Large intestine (tissue), 3 donors: Measurements from ENCODE around the gene ARHGAP45. TPM values are rescaled to one million over a fixed set of nuclear protein-coding genes. Genes with fewer than 3 reads are reported as not detected.

ENCODE experiments used
- DNase-seq, 2 donors: peaks; one replicate each; pipeline versions ENCODE4 v3.0.0 to v3.0.0-alpha.2; 2013
- H3K27ac ChIP-seq: one replicate; pipeline ENCODE4 v1.5.1; 2013; ENCODE audit warnings: low read length
- H3K27me3 ChIP-seq: 2 replicates; pipeline ENCODE4 v1.6.1; 2013; ENCODE audit warnings: low read length; ENCODE audit not compliant: control insufficient read depth, insufficient read depth
- H3K36me3 ChIP-seq: 2 replicates; pipeline ENCODE4 v1.6.1; 2013; ENCODE audit warnings: low read length; ENCODE audit not compliant: control insufficient read depth, insufficient read depth
- H3K4me1 ChIP-seq: one replicate; pipeline ENCODE4 v1.6.1; 2013; ENCODE audit warnings: low read length; ENCODE audit not compliant: control insufficient read depth, insufficient read depth
- H3K4me3 ChIP-seq: one replicate; pipeline ENCODE4 v1.5.1; 2013; ENCODE audit warnings: low read length
- H3K9me3 ChIP-seq: one replicate; pipeline ENCODE4 v1.6.1; 2013; ENCODE audit warnings: mild to moderate bottlenecking, low read depth, low read length, moderate library complexity; ENCODE audit not compliant: control insufficient read depth
- WGBS: methylation state at CpG from one replicate; pipeline ENCODE4 v1.1.5; 2013; ENCODE audit warnings: low lambda C conversion rate; ENCODE audit not compliant: insufficient coverage; 5-methylcytosine and 5-hydroxymethylcytosine counted together
- polyA plus RNA-seq: library from polyadenylated mRNA; unstranded; fragments of 120-200 nt; gene quantifications from one replicate; pipeline ENCODE4 v1.2.1, GENCODE V29; 2013

ARHGAP45 gene
- polyA plus RNA-seq, 1 donor = 14.0 TPM

DNA sequence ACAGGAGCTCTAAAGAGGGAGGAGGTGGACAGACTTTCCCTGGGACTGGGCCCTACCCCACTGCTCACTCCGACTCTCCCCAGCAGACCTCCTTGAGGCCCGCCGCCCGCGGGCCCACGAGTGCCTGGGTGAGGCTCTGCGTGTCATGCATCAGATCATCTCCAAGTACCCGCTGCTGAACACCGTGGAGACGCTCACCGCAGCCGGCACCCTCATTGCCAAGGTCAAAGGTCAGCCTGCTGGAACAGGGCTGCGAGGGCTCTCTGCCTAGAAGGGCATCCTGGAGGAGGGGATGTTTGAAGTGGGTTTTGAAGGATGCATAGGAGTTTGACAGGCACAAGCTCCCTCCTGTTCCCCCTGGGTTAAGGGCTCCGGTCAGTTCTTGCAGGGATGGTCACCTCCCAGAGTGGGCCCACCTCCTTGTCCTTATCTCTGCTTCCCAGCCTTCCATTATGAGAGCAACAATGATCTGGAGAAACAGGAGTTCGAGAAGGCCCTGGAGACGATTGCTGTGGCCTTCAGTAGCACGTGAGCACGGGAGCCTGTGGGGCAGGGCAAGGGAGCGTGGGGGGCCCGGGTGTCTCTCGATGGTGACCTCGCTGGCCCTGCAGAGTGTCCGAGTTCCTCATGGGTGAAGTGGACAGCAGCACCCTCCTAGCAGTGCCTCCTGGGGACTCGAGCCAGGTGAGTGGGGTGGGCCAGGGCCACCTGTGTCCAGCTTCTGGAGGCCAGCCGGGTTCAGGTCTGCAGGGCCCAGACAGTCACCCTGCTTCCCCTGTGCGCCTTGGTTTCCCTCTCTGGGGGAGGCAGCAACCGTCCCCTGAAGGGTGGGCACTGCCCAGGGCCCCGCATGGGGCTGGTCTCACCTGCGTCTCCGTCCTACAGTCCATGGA, 6.3 kb downstream of the ARHGAP45 start:
- WGBS = no CpG with 5 or more reads among the region's 30 CpGs
- H3K36me3 ChIP-seq = no peaks in the 10 kb centered on the region
- peaks cover 51% of the 10 kb centered on the region for H3K27me3 ChIP-seq
- DNase-seq = no peak
- H3K4me1 ChIP-seq = no peaks in the 10 kb centered on the region
- H3K27ac ChIP-seq = no peak overlapping the region
- peaks cover 7% of the 10 kb centered on the region for H3K9me3 ChIP-seq
- H3K4me3 ChIP-seq = no peak overlapping the region

DNA sequence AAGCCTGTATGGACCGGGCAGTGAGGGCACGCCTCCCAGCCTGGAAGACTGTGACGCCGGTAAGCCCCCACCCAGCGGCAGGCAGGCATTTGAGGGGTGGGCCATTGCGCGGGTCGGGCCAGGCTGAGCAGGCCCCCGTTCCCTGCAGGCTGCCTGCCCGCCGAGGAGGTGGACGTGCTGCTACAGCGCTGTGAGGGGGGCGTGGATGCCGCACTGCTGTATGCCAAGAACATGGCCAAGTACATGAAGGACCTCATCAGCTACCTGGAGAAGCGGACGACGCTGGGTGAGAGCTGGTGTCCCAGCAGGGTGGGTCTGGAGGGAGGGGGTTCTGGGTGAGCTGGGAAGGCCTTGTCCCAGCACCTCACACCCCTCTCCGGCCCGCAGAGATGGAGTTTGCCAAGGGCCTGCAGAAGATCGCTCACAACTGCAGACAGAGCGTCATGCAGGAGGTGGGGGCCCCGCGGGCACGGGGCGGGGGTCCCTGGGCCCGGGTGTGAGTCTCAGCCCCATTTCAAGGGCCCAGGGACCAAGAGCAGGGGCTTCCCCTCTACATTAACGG, 7.1 kb downstream of the ARHGAP45 start:
- no peak overlapping the region for H3K4me3 ChIP-seq
- H3K27ac ChIP-seq = no peak overlapping the region
- no CpG with 5 or more reads among the region's 28 CpGs for WGBS
- peaks cover 2% of the 10 kb centered on the region for H3K9me3 ChIP-seq
- no peaks in the 10 kb centered on the region for H3K36me3 ChIP-seq
- H3K27me3 ChIP-seq = peaks cover 44% of the 10 kb centered on the region
- H3K4me1 ChIP-seq = no peaks in the 10 kb centered on the region
- DNase-seq = no peak

DNA sequence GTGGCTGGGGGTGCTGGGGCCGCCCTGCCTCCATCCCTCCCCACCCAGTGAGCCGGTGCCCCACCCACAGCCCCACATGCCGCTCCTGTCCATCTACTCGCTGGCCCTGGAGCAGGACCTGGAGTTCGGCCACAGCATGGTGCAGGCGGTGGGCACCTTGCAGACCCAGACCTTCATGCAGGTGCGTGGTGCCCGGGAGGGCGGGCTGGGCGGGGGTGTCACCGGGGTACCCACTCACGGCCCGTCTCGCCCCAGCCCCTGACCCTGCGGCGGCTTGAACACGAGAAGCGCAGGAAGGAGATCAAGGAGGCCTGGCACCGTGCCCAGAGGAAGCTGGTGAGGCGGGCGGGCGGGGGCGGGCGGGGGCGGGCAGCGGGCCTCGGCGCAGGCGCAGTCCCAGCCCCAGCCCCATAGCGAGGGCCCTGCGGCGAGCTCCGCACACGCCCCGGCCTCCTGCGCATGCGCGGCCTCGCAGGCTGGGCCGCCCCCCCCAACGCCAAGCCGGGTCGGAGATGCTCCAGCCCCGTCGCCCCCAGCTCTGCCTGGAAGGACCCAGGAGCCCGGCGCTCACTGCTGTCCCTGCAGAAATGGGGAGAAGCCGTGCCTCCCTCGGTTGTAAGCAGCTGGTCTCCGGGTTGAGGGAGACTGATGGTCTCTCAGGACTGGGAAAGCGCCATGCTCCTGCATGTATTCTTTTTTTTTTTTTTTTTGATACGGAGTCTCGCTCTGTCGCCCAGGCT, 7.7 kb downstream of the ARHGAP45 start:
- Histone ChIP-seq H3K4me3 (no peak overlapping the region), H3K36me3 (no peaks in the 10 kb centered on the region), H3K27me3 (peaks cover 37% of the 10 kb centered on the region), H3K9me3 (peaks cover 4% of the 10 kb centered on the region), H3K27ac (no peak overlapping the region), H3K4me1 (no peaks in the 10 kb centered on the region)
- WGBS = no CpG with 5 or more reads among the region's 54 CpGs
- no peak for DNase-seq

DNA sequence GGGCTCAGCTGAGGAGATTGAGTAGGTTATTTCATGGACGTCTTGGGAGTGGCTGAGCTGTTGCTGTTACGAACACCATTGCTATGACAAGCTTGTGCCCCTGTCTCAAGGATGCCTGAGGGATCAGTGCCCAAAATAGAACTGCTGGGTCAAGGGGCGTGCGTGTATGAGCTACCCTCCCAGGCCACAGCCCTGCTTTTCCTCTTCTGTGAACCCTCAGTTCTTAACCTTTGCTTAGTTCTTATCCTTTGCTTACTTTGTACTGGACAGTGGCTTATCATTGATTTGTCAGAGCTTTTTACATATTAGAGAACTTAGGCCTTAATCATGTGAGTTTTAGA, 9.0 kb downstream of the ARHGAP45 start:
- H3K4me3 ChIP-seq = no peak overlapping the region
- H3K4me1 ChIP-seq = no peaks in the 10 kb centered on the region
- DNase-seq = no peak
- no CpG with 5 or more reads among the region's 4 CpGs for WGBS
- H3K27ac ChIP-seq = no peak overlapping the region
- no peaks in the 10 kb centered on the region for H3K36me3 ChIP-seq
- H3K27me3 ChIP-seq = peaks cover 25% of the 10 kb centered on the region
- peaks cover 17% of the 10 kb centered on the region for H3K9me3 ChIP-seq

DNA sequence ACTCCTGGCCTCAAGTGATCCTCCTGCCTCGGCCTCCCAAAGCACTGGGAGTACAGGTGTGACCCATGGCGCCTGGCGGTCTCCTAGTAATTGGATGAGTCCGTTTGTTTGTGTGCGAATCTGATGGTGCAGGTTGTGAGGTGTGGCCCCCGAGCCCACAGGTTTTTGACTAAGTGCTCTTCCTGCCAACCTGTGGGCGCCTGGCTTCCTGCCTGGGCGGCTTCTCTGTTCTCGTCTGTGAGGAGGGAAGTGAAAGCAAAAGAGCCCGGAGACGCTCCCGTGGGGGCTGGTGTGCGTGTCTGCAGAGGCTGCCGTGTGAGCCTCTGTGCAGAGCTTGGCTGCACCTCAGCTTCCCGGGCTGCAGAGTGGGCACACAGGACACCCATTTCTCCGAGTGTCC, 10.0 kb downstream of the ARHGAP45 start:
- Histone ChIP-seq H3K36me3 (no peaks in the 10 kb centered on the region), H3K4me1 (peaks cover 5% of the 10 kb centered on the region), H3K27ac (no peak overlapping the region), H3K9me3 (peaks cover 24% of the 10 kb centered on the region), H3K27me3 (peaks cover 22% of the 10 kb centered on the region), H3K4me3 (no peak overlapping the region)
- no peak for DNase-seq
- WGBS = no CpG with 5 or more reads among the region's 16 CpGs

DNA sequence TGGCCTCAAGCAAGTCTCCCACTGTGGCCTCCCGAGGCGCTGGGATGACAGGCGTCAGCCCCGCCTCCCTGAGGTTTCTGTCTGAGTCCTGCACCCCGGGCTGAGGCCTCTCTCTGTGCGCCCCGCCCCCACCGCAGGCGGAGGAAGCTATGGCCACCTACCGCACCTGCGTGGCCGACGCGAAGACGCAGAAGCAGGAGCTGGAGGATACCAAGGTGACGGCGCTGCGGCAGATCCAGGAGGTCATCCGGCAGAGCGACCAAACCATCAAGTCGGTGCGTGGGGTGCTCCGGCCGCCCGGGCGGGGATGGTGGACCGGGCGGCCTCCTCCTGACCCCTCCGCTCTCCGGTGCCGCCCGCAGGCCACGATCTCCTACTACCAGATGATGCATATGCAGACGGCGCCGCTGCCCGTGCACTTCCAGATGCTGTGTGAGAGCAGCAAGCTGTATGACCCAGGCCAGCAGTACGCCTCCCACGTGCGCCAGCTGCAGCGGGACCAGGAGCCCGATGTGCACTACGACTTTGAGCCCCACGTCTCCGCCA, 12.7 kb downstream of the ARHGAP45 start:
- no peaks in the 10 kb centered on the region for H3K36me3 ChIP-seq
- H3K9me3 ChIP-seq = peaks cover 24% of the 10 kb centered on the region
- H3K4me3 ChIP-seq = no peak overlapping the region
- H3K27ac ChIP-seq = no peak overlapping the region
- peaks cover 5% of the 10 kb centered on the region for H3K27me3 ChIP-seq
- DNase-seq = no peak
- WGBS = no CpG with 5 or more reads among the region's 45 CpGs
- H3K4me1 ChIP-seq = peaks cover 21% of the 10 kb centered on the region

DNA sequence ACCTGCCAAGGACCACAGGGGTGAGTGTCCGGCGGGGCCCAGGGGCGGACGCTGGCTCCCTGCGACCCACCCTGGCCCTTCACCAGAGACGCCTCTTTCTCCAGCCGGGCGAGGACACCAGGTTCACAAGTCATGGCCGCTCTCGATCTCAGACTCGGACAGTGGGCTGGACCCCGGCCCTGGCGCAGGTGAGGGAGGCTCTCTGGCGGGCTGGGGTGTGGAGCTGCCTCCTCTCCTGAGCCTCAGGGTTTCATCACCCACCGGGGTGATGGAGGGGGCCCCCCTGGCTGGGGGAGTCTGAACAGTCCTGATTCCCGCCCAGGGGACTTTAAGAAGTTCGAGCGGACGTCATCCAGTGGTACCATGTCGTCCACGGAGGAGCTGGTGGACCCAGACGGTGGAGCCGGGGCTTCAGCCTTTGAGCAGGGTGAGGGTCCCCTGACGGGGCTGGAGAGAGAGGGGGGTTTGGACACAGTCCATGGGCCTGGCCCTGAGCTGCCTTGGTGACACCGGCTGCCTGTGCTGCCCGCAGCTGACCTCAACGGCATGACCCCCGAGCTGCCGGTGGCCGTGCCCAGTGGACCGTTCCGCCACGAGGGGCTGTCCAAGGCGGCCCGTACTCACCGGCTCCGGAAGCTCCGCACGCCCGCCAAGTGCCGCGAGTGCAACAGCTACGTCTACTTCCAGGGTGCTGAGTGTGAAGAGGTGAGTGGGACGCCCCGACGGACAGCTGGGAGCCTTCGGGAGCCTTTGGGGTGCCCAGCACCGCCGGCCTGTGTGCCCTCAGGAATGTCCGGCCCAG, 13.6 kb downstream of the ARHGAP45 start:
- H3K4me3 ChIP-seq = no peak overlapping the region
- no peak for DNase-seq
- peaks cover 2% of the 10 kb centered on the region for H3K36me3 ChIP-seq
- no peak overlapping the region for H3K27ac ChIP-seq
- H3K27me3 ChIP-seq = peaks cover 5% of the 10 kb centered on the region
- peaks cover 25% of the 10 kb centered on the region for H3K9me3 ChIP-seq
- no CpG with 5 or more reads among the region's 50 CpGs for WGBS
- peaks cover 21% of the 10 kb centered on the region for H3K4me1 ChIP-seq

DNA sequence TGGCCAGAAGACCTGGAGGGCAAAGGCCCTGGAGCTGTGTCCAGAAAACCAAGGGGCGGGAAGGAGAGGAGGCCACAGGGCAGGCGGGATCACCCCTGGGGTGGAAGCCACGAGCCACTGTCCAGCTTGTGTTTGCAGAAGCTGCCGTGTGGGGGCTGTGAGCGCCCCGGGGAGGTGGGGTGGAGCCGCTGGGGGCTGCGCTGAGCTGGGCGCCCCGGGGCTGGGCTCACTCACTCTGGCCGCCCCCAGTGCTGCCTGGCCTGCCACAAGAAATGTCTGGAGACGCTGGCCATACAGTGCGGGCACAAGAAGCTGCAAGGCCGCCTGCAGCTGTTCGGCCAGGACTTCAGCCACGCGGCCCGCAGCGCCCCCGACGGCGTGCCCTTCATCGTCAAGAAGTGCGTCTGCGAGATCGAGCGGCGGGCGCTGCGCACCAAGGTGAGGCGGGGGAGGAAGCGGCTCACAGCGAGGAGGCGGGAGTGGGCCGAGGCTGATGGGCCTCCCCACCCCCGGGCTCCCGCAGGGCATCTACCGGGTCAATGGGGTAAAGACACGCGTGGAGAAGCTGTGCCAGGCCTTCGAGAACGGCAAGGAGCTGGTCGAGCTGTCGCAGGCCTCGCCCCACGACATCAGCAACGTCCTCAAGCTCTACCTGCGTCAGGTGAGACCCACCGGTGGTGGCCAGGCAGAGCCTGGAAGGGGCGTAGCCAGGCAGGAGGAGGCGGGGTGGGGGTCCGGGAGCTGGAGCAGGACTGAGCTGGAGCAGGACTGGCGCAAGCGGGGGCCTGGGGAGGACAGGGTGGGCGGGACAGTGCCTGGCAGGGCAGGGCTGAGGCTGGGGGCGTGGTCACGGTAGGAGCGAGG, 14.6 kb downstream of the ARHGAP45 start:
- Histone ChIP-seq H3K27ac (no peak overlapping the region), H3K4me1 (peaks cover 21% of the 10 kb centered on the region), H3K27me3 (peaks cover 5% of the 10 kb centered on the region), H3K9me3 (peaks cover 30% of the 10 kb centered on the region), H3K36me3 (peaks cover 10% of the 10 kb centered on the region), H3K4me3 (peak overlapping the region; percentile 32)
- WGBS = no CpG with 5 or more reads among the region's 58 CpGs
- DNase-seq = no peak

DNA sequence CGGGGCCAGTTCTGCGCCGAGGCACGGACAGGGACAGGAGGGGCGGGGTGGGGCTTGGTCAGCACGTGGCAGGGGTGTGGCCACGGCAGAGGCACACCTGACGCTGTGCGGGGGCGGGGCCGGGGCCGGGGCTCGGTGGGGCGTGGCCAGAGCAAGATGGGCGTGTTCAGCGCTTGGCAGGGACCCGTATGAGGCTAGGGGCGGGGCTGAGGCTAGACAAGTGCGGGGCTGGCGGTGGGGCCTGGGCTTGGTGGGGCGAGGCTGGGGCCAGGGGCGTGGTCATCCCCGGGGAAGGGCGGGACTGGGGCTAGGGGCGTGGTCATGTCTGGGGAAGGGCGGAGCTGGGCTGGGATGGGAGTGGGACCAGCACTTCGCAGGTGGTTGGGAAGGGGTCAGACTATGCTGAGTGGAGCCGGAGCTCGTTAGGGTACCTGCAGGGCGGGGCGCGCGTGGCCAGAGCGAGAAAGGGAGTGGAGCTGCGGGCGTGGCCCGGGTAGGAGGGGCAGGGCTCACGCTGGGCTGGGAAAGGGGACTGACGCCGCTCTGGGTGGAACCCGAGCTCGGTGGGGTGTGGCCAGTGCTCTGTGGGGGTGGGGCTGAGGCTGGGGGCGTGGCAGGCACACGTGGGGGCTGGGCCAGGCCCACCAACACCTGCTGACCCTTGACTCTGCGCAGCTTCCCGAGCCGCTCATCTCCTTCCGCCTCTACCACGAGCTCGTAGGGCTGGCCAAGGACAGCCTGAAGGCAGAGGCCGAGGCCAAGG, 15.4 kb downstream of the ARHGAP45 start:
- no CpG with 5 or more reads among the region's 51 CpGs for WGBS

More for the DNA sequence above, 15.4 kb downstream of the ARHGAP45 start:
- Histone ChIP-seq H3K36me3 (peaks cover 15% of the 10 kb centered on the region), H3K9me3 (peaks cover 30% of the 10 kb centered on the region), H3K27me3 (peaks cover 5% of the 10 kb centered on the region), H3K27ac (peak overlapping the region; percentile 69), H3K4me1 (peaks cover 21% of the 10 kb centered on the region), H3K4me3 (peak overlapping the region; percentile 50)
- DNase-seq = peak; percentile 89 to 91
